SK-N-MC (cell line): ENCODE measurements around the gene PREX1.

ENCODE experiments used
- DNase-seq: peaks from one replicate; pipeline ENCODE4 v3.0.0-alpha.2; 2011; ENCODE audit warnings: low read depth, low spot score
- H3K27ac ChIP-seq: fragments of 200-600 bp; sonication (generic); 2 replicates; pipeline ENCODE4 v1.5.1; 2016; ENCODE audit warnings: mixed run types
- H3K36me3 ChIP-seq: fragments of 200-600 bp; sonication (generic); 2 replicates; pipeline ENCODE4 v1.6.1; 2017; ENCODE audit warnings: antibody characterized with exemption, low read length, mixed read lengths; ENCODE audit not compliant: insufficient read depth
- H3K4me3 ChIP-seq: fragments of 200-600 bp; sonication (generic); 2 replicates; pipeline ENCODE4 v1.5.1; 2016
- H3K9ac ChIP-seq: fragments of 200-600 bp; sonication (generic); 2 replicates; pipeline ENCODE4 v1.8.0; 2017; ENCODE audit warnings: mixed run types, mixed read lengths; ENCODE audit not compliant: insufficient read length
- H3K9me3 ChIP-seq: fragments of 200-600 bp; sonication (generic); 2 replicates; pipeline ENCODE4 v1.6.1; 2017; ENCODE audit warnings: low read depth, mild to moderate bottlenecking, antibody characterized with exemption, low read length, moderate library complexity, mixed read lengths
- EZH2 ChIP-seq: fragments of 200-600 bp; sonication (generic); IDR thresholded peaks from one replicate; pipeline ENCODE4 v1.6.1; 2017; ENCODE audit warnings: antibody characterized with exemption
- FOXP2 ChIP-seq: optimal IDR thresholded peaks from 2 replicates; pipeline ENCODE3; 2011; ENCODE audit warnings: mild to moderate bottlenecking, moderate library complexity; ENCODE audit not compliant: insufficient read depth; ENCODE audit errors: extremely low read length, control extremely low read depth
- POLR2AphosphoS5 ChIP-seq: IDR thresholded peaks from 2 replicates; pipeline ENCODE4 v1.6.1; 2012; ENCODE audit warnings: mild to moderate bottlenecking, low read depth, low read length, borderline replicate concordance

The PREX1 gene

GRCh38 chr20:48629069-48629959 lies 198.5 kb downstream of the PREX1 start:
- Histone ChIP-seq H3K9ac (no peak overlapping the region), H3K9me3 (no peaks in the 10 kb centered on the region), H3K27ac (no peak overlapping the region), H3K4me3 (no peak overlapping the region), H3K36me3 (peaks cover 78% of the 10 kb centered on the region)
- DNase-seq = no peak
- no peak for TF ChIP-seq EZH2
- no peak for TF ChIP-seq FOXP2
- no peak for TF ChIP-seq POLR2AphosphoS5

GRCh38 chr20:48627737-48628128 lies 200.1 kb downstream of the PREX1 start:
- Histone ChIP-seq H3K9ac (no peak overlapping the region), H3K36me3 (peaks cover 71% of the 10 kb centered on the region), H3K9me3 (no peaks in the 10 kb centered on the region), H3K4me3 (no peak overlapping the region), H3K27ac (no peak overlapping the region)
- no peak for TF ChIP-seq POLR2AphosphoS5
- no peak for TF ChIP-seq FOXP2
- TF ChIP-seq EZH2 = no peak
- DNase-seq = no peak

- Histone ChIP-seq H3K9ac (no peak overlapping the region), H3K9me3 (no peaks in the 10 kb centered on the region), H3K27ac (peak overlapping the region; percentile 53; the same call in 1 of the 2 replicates), H3K36me3 (peaks cover 65% of the 10 kb centered on the region), H3K4me3 (no peak overlapping the region)
- TF ChIP-seq POLR2AphosphoS5 = no peak; the same call in 1 of the 2 replicates
- TF ChIP-seq EZH2 = no peak
- TF ChIP-seq FOXP2 = no peak
- DNase-seq = no peak
These were observed 200.7 kb downstream of the PREX1 start for GRCh38 chr20:48626938-48627736.

GRCh38 chr20:48626226-48626937 lies 201.4 kb downstream of the PREX1 start:
- DNase-seq = peak; percentile 47
- H3K9ac ChIP-seq = no peak overlapping the region
- TF ChIP-seq EZH2 (no peak), FOXP2 (no peak), POLR2AphosphoS5 (no peak)
- peaks cover 57% of the 10 kb centered on the region for H3K36me3 ChIP-seq
- no peaks in the 10 kb centered on the region for H3K9me3 ChIP-seq
- H3K27ac ChIP-seq = peak overlapping the region; percentile 53
- H3K4me3 ChIP-seq = no peak overlapping the region

GRCh38 chr20:48625136-48625900 lies 202.5 kb downstream of the PREX1 start:
- DNase-seq = no peak
- H3K9me3 ChIP-seq = no peaks in the 10 kb centered on the region
- 0 out of 2 replicates have a peak overlapping the region, but pooled peaks have one; percentile 31 for H3K27ac ChIP-seq
- H3K36me3 ChIP-seq = peaks cover 47% of the 10 kb centered on the region
- H3K4me3 ChIP-seq = no peak overlapping the region
- no peak for TF ChIP-seq EZH2
- no peak for TF ChIP-seq FOXP2
- no peak for TF ChIP-seq POLR2AphosphoS5
- no peak overlapping the region for H3K9ac ChIP-seq

- TF ChIP-seq EZH2 = no peak
- no peak for TF ChIP-seq POLR2AphosphoS5
- TF ChIP-seq FOXP2 = no peak
- no peak for DNase-seq
- H3K27ac ChIP-seq = peak overlapping the region; percentile 46; the same call in 1 of the 2 replicates
- no peaks in the 10 kb centered on the region for H3K9me3 ChIP-seq
- no peak overlapping the region for H3K4me3 ChIP-seq
- peaks cover 39% of the 10 kb centered on the region for H3K36me3 ChIP-seq
- H3K9ac ChIP-seq = no peak overlapping the region
These were observed 203.3 kb downstream of the PREX1 start for GRCh38 chr20:48624315-48625020.

- DNase-seq = no peak
- no peaks in the 10 kb centered on the region for H3K9me3 ChIP-seq
- H3K36me3 ChIP-seq = peaks cover 34% of the 10 kb centered on the region
- H3K9ac ChIP-seq = no peak overlapping the region
- no peak overlapping the region for H3K27ac ChIP-seq
- no peak overlapping the region for H3K4me3 ChIP-seq
- no peak for TF ChIP-seq FOXP2
- TF ChIP-seq POLR2AphosphoS5 = no peak
- no peak for TF ChIP-seq EZH2
These were observed 203.9 kb downstream of the PREX1 start for GRCh38 chr20:48623906-48624265.
